PC-9 (cell line): Measurements from ENCODE around the gene SELPLG. TPM values are rescaled to one million over a fixed set of nuclear protein-coding genes. Genes with fewer than 3 reads are reported as not detected.

Experiments
- BruUV-seq: library from RNA; stranded (reverse); fragments of 400-500 nt; replicated peaks from 2 replicates; lab custom pipeline; 2021; lab: Mats Ljungman, UMichigan
- CTCF ChIA-PET: fragments of 300-600 bp; sonication (Branson Sonifier 250); formaldehyde crosslinking; loops from one replicate; lab custom pipeline; 2022; ENCODE audit warnings: antibody characterized with exemption; lab: Charles Lee
- POLR2A ChIA-PET: fragments of 300-600 bp; sonication (Branson Sonifier 250); formaldehyde crosslinking; loops from one replicate; lab custom pipeline; 2022; ENCODE audit warnings: antibody characterized with exemption; ENCODE audit not compliant: unreplicated experiment; lab: Charles Lee
- DNase-seq, 2 experiments: peaks; one replicate each; pipeline versions ENCODE4 v3.0.0 to v3.0.0-alpha.2; 2015 to 2022; ENCODE audit warnings: mixed read lengths in 1 of 2
- H2AFZ ChIP-seq: fragments of 200-600 bp; sonication (generic); 2 replicates; pipeline ENCODE4 v1.8.1; 2017; ENCODE audit warnings: antibody characterized with exemption
- H3F3A ChIP-seq: fragments of 200-600 bp; sonication (generic); 2 replicates; pipeline ENCODE4 v1.8.1; 2017; ENCODE audit warnings: antibody characterized with exemption, mild to moderate bottlenecking, low read depth; ENCODE audit not compliant: insufficient read depth
- H3K27ac ChIP-seq: fragments of 200-600 bp; sonication (generic); 2 replicates; pipeline ENCODE4 v1.6.1; 2016; ENCODE audit warnings: mixed run types
- H3K27me3 ChIP-seq: fragments of 200-600 bp; sonication (generic); 2 replicates; pipeline ENCODE4 v1.6.1; 2016; ENCODE audit warnings: low read depth, mixed run types; ENCODE audit not compliant: insufficient read depth
- H3K36me3 ChIP-seq: fragments of 200-600 bp; sonication (generic); 2 replicates; pipeline ENCODE4 v1.6.1; 2016; ENCODE audit warnings: low read depth, mixed run types
- H3K4me1 ChIP-seq: fragments of 200-600 bp; sonication (generic); replicated peaks from 2 replicates; pipeline ENCODE4 v1.6.1; 2016; ENCODE audit warnings: mixed run types; ENCODE audit not compliant: insufficient read depth
- H3K4me2 ChIP-seq: fragments of 200-600 bp; sonication (generic); 2 replicates; pipeline ENCODE4 v1.6.1; 2017; ENCODE audit warnings: mixed run types
- H3K4me3 ChIP-seq: fragments of 200-600 bp; sonication (generic); 2 replicates; pipeline ENCODE4 v1.6.1; 2016; ENCODE audit warnings: mixed run types
- H3K79me2 ChIP-seq: fragments of 200-600 bp; sonication (generic); 2 replicates; pipeline ENCODE4 v1.6.1; 2017; ENCODE audit warnings: low read depth, mixed run types
- H3K9me2 ChIP-seq: fragments of 200-600 bp; sonication (generic); 2 replicates; pipeline ENCODE4 v1.8.1; 2017; ENCODE audit warnings: mild to moderate bottlenecking; ENCODE audit not compliant: insufficient read depth
- H3K9me3 ChIP-seq: fragments of 200-600 bp; sonication (generic); 2 replicates; pipeline ENCODE4 v1.8.1; 2016; ENCODE audit warnings: low read depth; ENCODE audit not compliant: insufficient read depth
- H4K20me1 ChIP-seq: fragments of 200-600 bp; sonication (generic); 2 replicates; pipeline ENCODE4 v1.8.1; 2017; ENCODE audit not compliant: insufficient read depth
- CTCF ChIP-seq: fragments of 200-600 bp; sonication (generic); conservative IDR thresholded peaks from 2 replicates; pipeline ENCODE4 v1.6.1; 2017; ENCODE audit warnings: mixed run types, antibody characterized with exemption, mild to moderate bottlenecking, moderate library complexity
- EZH2 ChIP-seq: fragments of 200-600 bp; sonication (generic); IDR thresholded peaks from 2 replicates; pipeline ENCODE4 v1.8.0; 2017; ENCODE audit warnings: antibody characterized with exemption, low read depth
- intact Hi-C: fragments of 100-400 bp; cut with micrococcal nuclease; formaldehyde crosslinking; loops from one replicate; pipeline ENCODE4 v1.10.0; 2022; ENCODE audit not compliant: unreplicated experiment
- total RNA-seq: library from RNA; stranded (reverse); gene quantifications from 2 replicates; pipeline ENCODE4 v1.2.3, GENCODE V29; 2021

Gene SELPLG
- total RNA-seq, 1 experiment from 2014 or later, result 0.96 TPM

GRCh38 chr12:108615918-108616317 is 17.8 kb downstream of the SELPLG start:
- no peak overlapping the region for H3K4me2 ChIP-seq
- no peak for DNase-seq
- H3K27ac ChIP-seq, result no peak overlapping the region
- peaks cover 21% of the 10 kb centered on the region for H3K4me1 ChIP-seq
- no peaks in the 10 kb centered on the region for H4K20me1 ChIP-seq
- H3F3A ChIP-seq, result 0 out of 2 replicates have a peak, but pooled peaks cover 10% of the 10 kb centered on the region
- H2AFZ ChIP-seq, result no peak overlapping the region
- BruUV-seq, result no TSS peak
- H3K36me3 ChIP-seq, result no peaks in the 10 kb centered on the region
- no peak overlapping the region for H3K4me3 ChIP-seq
- H3K79me2 ChIP-seq, result no peaks in the 10 kb centered on the region
- TF ChIP-seq EZH2 (no peak), CTCF (no peak)
- no peaks in the 10 kb centered on the region for H3K9me3 ChIP-seq
- intact Hi-C loops, result loop anchor here (5.0 to 10.0 kb wide), 3 partner anchors 101 to 701 kb away; partner anchors contain the start of genes ALKBH2 and FICD
- no peaks in the 10 kb centered on the region for H3K27me3 ChIP-seq
- ChIA-PET CTCF (no interaction called here), POLR2A (interaction anchor here (0.6 kb wide), 1 partner anchor 15 kb away, joined by 7 read pairs; no protein-coding TSS in a partner anchor)
- no peaks in the 10 kb centered on the region for H3K9me2 ChIP-seq

GRCh38 chr12:108614639-108615038 is 19.1 kb downstream of the SELPLG start:
- H3K4me2 ChIP-seq, result no peak overlapping the region
- no peaks in the 10 kb centered on the region for H3K9me3 ChIP-seq
- H3K4me1 ChIP-seq, result peaks cover 9% of the 10 kb centered on the region
- H2AFZ ChIP-seq, result no peak overlapping the region
- ChIA-PET CTCF (no interaction called here), POLR2A (no interaction called here)
- TF ChIP-seq EZH2 (no peak), CTCF (no peak)
- no peak for DNase-seq
- no peaks in the 10 kb centered on the region for H3K9me2 ChIP-seq
- no peaks in the 10 kb centered on the region for H3K36me3 ChIP-seq
- no peaks in the 10 kb centered on the region for H3K27me3 ChIP-seq
- H4K20me1 ChIP-seq, result no peaks in the 10 kb centered on the region
- H3K4me3 ChIP-seq, result no peak overlapping the region
- no TSS peak for BruUV-seq
- no peaks in the 10 kb centered on the region for H3K79me2 ChIP-seq
- no peak overlapping the region for H3K27ac ChIP-seq
- no peaks in the 10 kb centered on the region for H3F3A ChIP-seq
- intact Hi-C loops, result loop anchor here (5.0 to 10.0 kb wide), 3 partner anchors 100 to 700 kb away; partner anchors contain the start of genes ALKBH2 and FICD

GRCh38 chr12:108614041-108614440 is 19.7 kb downstream of the SELPLG start:
- BruUV-seq, result no TSS peak
- Histone ChIP-seq H3K27me3 (no peaks in the 10 kb centered on the region), H3K36me3 (no peaks in the 10 kb centered on the region), H3K79me2 (no peaks in the 10 kb centered on the region), H4K20me1 (no peaks in the 10 kb centered on the region), H3F3A (no peaks in the 10 kb centered on the region), H3K9me2 (no peaks in the 10 kb centered on the region), H2AFZ (no peak overlapping the region), H3K9me3 (no peaks in the 10 kb centered on the region), H3K4me1 (0 out of 2 replicates have a peak, but pooled peaks cover 5% of the 10 kb centered on the region), H3K27ac (no peak overlapping the region), H3K4me3 (no peak overlapping the region), H3K4me2 (no peak overlapping the region)
- DNase-seq, result no peak
- intact Hi-C loops, result loop anchor here (10.0 kb wide), 2 partner anchors 99 to 699 kb away; partner anchors contain the start of gene FICD
- CTCF ChIA-PET, result no interaction called here
- no peak for TF ChIP-seq EZH2
- TF ChIP-seq CTCF, result no peak
- POLR2A ChIA-PET, result interaction anchor here (0.7 kb wide), 1 partner anchor 219 kb away, joined by 3 read pairs; no protein-coding TSS in a partner anchor
